Ramos (cell line): ENCODE results near the gene RBM23.

Experiments used
- in situ Hi-C: fragments of 300-500 bp; cut with MboI; formaldehyde crosslinking; loops from one replicate; pipeline ENCODE4 v1.14.3; 2022; ENCODE audit warnings: low sequenced_read_pairs; ENCODE audit not compliant: unreplicated experiment

RBM23 gene

DNA sequence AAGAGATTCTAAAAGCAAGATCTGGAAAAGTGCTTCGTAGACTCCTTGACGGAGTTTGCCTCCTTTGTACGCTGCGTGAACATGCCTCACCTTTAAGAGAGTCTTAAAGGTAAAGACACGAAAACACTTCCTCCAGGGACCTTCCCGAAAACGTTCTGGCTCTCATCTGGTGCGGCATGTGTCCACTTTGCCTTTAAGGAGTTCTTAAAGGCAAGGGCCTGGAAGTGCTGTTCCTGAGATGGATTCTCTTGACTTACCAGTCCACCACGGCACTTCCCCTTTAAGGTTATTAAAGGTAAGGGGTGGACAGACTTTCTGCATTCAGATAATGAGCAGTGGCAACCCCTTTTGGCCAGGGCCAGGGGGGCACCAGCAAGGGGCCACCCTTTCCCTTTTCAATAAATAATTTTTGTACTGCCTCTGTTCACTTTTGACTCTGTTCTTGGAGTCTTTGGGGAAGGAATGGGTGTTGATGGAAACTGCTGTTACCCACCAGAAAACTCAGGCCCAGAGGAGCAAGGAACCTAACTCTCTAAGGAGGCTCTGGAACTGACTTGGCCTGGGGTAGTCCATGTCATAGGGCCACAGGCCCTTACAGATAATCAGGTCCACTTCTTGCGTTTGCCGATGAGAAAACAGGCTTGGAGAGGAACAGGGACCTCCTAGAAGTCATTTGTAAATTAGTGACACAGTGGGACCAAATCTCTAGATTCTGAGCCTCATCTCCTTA is 31.5 kb downstream of the RBM23 start:
- in situ Hi-C loops: no loop called here

DNA sequence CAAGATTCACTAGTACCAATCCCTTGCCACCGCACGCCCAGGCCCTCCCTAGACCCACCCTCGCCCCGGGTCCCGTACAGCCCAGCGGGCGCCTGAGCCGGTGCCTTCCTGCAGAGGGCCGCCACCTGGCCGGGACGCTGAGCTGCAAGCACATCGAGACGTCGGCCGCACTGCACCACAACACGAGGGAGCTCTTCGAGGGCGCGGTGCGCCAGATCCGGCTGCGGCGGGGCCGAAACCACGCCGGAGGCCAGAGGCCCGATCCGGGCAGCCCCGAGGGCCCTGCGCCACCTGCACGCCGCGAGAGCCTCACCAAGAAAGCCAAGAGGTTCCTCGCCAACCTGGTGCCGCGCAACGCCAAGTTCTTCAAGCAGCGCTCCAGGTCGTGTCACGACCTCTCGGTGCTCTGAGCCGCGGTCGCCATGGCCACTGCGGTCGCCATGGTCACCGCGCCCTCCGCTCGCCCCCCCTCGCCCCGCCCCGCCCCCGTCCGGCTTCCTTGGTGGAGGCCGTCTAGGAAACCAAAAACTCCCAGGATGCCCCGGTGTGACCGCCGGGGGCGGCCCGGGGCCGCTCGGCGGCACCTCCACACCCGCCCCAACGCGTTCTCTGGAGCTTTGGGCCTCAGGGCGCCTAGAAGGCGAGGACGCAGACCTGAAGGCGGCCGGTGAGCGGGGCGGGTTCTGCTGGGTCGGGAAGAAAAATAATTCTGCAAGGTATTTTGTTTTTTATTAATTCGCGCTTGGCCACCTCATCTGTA is 32.3 kb downstream of the RBM23 start:
- in situ Hi-C loops: no loop called here

DNA sequence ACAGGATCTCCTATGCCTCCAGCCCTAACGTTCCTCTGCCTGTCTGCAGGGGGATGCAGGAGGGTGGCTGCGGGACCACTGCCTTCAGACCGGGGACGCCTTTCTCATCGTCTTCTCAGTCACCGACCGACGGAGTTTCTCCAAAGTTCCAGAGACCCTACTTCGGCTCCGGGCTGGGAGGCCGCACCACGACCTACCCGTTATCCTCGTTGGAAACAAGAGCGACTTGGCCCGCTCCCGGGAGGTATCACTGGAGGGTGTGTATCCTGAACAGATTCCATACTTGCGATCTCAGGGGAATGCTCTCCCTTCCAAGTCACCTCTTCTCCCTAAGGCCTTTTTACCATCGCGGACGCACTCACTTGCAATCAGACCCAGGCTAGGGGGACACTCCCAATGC is 33.0 kb downstream of the RBM23 start:
- in situ Hi-C loops: no loop called here

DNA sequence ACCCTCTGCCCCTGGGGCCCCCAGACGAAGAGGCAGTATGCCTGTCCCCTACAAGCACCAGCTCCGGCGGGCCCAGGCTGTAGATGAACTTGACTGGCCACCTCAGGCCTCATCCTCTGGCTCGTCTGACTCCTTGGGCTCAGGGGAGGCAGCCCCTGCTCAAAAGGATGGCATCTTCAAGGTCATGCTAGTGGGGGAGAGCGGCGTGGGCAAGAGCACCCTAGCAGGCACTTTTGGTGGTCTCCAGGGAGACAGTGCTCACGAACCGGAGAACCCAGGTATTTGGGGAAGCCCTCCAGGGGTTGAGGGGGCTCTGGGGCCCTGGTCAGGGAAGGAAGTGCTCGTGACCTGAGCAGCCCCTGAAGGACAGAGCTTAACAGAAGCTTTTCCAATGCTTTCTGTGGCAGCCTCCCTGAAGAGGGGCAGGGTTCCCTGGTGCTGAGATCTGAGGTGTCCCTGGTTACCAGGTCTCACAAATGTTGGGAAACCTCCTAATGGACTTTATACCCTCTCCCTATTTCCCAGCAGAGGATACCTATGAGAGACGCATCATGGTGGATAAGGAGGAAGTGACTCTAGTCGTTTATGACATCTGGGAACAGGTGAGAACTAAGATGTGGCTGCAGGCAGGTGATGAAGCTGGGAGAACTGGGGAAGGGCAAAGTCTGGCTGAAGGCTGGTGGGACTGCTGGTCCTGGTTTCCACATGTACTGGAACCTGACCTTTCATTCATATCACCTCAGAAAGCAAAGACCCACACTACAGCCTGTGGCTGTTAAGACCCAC is 34.0 kb downstream of the RBM23 start:
- in situ Hi-C loops: no loop called here

DNA sequence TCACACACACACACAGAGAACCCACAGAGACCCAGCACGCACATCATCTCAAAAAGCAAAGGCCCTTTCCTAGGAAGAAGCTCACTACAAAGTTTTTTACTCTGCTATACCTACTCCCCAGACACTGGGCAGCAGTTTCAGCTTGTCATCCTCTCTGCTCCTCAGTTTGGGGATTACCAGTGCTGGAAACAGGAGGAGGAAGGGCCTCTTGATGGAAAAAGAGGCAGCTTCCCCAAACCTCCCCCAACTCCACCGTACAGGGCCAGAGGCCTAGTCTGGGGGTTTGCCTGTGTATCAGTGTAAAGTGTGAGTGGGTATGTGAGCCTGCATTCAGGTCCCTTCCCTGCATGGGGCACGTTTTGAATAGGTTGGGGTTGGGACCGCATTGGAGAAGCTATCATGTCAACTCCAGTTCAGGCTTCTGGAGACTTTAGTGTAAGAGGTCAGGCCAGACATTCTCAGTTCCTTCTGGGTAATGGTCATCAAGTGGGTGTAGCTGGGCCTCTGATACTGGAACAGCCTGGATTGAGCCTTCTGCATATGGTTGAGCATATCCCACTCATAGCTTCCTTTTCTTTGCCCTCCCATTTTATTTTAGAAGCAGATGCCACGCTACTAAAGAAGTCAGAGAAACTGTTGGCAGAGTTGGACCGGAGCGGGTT is 34.7 kb downstream of the RBM23 start:
- in situ Hi-C loops: no loop called here

DNA sequence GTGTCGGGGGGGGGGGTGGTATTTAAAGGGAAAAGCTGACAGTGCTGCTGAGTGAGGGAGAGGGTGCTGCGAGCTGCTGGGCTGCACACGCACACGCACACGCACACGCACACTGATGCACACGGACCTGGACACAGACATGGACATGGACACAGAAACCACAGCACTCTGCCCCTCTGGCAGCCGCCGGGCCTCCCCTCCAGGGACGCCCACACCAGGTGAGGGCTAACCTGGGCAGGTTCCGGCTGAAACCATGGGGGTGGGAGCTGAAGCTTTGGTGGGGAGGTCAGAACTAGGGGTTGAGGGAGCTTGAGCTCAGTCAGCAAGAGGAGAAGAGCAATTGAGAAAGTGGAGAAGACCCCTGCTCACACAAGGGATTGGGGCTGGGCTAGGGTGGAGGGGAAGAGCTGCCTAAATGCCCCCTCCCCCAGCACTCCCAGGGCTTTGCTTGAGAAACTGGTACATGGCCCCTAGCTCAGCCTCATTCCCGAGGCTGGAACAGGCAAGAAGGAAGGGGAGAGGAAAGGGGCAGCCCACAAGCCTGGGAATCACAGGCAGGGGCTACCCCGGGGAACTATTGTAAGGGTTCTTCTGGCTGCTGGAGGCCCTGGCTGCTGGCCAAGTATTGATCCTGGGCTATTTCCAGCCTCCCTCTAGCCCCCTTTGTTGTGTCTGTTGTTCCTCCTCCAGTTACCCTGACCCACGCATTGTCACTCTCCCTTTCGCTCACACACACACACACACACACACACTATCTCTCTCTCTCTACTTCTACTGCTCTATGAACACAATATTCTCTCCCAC is 35.6 kb downstream of the RBM23 start, which contains the start of gene REM2:
Gene REM2, plus strand, starts transcription at position 50 of the 804 bp plus-strand sequence. Its CDS starts 66 bp downstream, at position 116.
- in situ Hi-C loops: no loop called here

DNA sequence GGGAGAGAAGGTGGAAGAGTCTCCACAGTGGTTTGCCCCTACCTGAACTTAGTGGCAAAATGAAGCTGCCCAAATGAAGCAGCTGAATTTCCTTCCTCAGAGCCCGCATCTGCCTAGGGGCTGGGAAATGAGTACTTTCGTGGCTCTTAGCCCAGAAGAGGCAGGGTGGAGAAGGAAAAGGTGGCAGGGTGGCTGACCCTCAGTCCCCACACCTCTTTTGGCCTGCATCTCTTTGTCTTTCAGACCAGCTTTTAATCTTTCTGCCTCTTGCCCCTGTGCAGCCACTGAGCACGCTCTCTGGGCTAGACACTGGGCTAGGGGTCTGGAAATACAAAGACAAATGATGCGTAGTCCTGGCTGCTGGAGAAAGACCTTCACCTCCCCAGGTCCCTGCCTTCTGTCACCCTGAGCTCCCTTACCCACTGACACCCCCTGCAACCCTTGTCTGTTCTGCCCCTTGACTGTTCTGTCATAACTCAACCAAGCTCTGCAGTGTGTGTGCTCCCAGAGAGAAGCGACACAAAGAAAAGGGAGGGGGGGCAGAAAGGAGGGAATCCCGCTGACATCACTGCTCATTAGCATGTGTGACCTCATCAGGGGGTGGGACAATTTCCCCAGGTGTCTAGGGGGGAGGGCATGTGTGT is 36.3 kb downstream of the RBM23 start:
- in situ Hi-C loops: no loop called here

DNA sequence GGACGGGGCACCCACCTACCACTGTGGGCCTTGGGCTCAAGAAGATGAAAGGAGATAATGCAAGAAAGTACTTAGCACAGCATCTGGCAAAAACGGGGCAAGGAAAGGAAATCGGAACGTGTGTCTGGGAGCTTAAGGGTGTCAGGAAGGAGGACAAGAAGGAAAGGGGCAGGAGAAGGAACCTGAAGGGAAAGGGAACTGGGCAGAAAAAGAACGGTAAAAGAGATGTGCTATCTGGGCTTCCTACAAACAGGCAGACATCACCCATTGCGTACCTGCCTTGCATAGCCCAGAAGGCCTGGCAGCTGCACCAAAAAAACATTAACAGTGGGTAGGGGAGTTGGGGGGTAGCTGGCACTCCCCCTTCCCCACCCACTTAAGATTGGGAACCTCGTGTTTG is 36.9 kb downstream of the RBM23 start:
- in situ Hi-C loops: no loop called here

DNA sequence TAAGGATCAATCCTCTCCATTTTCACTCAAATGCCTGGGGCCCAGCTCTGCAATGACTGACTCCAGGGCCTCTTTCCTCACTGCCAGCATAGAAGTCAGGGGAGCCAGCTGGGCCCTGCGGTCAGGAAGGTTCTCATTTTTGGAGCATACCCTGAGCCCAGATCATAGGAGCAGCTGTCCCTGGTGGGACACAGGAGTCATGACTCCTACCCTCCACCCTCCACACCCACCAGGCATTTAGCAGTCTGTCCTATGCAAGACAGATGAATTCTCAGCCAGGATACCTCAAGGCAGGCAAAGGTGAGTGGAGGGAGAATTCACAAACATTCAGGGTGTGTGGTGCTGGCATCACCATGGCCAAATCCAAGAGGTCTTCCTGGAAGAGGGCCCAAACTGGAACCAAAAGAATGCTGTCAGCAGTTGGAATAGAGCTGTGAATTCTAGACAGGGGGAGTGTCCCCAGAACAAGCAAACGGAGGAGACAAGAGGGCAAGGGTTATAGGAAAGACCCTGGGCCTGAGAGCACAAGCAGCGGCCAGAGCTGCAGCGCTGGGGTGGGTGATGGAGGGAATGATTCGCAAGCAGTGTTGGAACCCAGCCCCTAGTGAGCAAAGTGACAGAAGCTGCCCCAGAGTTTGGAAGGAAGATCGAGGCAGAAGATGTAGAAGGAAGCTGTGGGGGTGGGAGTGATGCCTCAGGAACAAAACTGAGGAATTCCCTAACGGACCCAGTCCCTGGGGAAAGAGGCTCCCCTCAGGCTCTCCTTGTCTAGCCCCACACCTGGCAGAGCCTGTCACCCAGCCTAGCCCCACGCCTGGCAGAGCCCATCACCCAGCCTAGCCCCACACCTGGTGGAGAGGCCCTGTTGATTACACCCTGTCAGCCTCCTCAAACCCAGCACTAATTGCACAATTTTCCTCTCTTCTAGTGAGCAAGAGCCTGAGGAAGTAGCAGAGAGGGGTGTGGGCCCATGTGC is 40.4 kb downstream of the RBM23 start:
- in situ Hi-C loops: no loop called here

DNA sequence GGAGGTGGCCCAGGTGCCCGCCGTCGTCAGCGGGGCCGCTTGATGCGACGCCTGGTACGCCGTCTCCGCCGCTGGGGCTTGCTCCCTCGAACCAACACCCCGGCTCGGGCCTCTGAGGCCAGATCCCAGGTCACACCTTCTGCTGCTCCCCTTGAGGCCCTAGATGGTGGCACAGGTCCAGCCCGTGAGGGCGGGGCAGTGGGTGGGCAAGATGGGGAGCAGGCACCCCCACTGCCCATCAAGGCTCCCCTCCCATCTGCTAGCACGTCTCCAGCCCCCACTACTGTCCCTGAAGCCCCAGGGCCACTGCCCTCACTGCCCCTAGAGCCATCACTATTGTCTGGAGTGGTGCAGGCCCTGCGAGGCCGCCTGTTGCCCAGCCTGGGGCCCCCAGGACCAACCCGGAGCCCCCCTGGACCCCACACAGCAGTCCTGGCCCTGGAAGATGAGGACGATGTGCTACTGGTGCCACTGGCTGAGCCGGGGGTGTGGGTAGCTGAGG is 41.9 kb downstream of the RBM23 start:
- in situ Hi-C loops: no loop called here

DNA sequence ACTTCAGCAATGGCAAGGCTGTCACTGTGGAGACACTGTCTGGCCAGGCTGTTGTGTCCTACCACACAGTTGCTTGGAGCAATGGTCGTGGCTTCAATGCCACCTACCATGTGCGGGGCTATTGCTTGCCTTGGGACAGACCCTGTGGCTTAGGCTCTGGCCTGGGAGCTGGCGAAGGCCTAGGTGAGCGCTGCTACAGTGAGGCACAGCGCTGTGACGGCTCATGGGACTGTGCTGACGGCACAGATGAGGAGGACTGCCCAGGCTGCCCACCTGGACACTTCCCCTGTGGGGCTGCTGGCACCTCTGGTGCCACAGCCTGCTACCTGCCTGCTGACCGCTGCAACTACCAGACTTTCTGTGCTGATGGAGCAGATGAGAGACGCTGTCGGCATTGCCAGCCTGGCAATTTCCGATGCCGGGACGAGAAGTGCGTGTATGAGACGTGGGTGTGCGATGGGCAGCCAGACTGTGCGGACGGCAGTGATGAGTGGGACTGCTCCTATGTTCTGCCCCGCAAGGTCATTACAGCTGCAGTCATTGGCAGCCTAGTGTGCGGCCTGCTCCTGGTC is 43.1 kb downstream of the RBM23 start:
- in situ Hi-C loops: no loop called here

DNA sequence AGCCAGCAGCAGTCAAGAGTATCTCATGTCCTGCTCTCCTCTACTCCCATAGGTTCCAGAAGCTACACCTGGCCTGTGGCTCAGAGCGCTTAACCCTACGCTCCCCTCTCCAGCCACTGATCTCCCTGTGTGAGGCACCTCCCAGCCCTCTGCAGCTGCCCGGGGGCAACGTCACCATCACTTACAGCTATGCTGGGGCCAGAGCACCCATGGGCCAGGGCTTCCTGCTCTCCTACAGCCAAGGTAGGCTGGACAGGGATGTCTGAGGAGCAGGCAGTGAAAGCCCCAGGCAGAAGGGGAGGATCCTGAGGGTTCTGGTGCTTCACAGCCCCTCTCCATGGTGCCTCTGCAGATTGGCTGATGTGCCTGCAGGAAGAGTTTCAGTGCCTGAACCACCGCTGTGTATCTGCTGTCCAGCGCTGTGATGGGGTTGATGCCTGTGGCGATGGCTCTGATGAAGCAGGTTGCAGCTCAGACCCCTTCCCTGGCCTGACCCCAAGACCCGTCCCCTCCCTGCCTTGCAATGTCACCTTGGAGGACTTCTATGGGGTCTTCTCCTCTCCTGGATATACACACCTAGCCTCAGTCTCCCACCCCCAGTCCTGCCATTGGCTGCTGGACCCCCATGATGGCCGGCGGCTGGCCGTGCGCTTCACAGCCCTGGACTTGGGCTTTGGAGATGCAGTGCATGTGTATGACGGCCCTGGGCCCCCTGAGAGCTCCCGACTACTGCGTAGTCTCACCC is 43.8 kb downstream of the RBM23 start:
- in situ Hi-C loops: no loop called here

DNA sequence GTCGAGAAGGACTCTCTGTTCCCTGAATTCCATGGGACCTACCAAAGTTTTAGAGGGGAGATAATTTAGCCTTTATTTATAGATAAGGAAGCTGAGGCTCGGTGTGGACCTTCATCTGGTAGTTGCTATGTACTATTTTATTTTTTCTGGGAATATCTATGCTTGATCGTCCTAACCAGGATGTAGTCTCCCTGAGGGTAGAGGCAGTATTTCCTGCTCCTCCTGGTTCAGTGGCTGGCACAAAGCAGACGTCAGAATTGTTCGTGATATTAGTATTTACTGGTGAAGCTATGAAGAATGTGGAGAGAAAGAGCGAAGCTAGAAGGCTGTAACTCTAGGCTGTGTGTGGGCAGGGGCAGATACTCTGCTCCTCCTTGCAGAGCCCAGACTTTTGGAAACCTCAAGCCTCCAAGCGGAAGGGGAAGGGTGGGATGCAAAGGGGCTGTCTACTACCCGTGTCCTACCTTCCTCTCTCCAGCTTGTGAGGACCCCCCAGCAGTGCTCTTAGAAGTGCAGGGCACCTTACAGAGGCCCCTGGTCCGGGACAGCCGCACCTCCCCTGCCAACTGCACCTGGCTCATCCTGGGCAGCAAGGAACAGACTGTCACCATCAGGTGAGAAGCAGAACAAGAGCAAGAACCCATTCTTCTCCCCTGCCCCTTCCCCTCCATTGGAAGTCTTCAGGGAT is 46.0 kb downstream of the RBM23 start:
- in situ Hi-C loops: no loop called here

DNA sequence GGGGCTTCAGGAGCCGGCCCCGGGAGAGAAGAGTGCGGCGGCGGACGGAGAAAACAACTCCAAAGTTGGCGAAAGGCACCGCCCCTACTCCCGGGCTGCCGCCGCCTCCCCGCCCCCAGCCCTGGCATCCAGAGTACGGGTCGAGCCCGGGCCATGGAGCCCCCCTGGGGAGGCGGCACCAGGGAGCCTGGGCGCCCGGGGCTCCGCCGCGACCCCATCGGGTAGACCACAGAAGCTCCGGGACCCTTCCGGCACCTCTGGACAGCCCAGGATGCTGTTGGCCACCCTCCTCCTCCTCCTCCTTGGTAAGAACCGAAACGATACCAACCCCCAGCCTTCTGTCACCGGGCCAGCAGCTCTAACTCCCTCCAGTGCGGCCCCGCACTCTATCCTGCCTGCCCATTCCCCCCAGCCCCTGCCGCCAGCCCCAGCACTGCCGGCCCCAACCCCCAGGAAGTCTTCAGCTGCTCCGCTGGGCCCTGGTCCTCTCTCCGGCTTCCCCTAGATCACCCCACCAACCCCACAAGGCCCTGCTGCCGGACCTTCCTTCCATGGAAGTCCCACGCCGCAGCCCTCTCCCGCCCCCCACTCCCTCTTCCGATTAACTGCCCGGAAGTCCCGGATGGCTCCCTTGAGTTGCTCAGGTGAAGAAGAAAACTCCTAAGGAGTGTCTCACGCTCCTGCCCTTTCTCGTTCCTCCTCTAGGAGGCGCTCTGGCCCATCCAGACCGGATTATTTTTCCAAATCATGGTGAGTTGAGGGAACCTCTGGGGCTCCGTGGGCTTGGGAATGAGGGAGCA is 46.7 kb downstream of the RBM23 start:
- in situ Hi-C loops: no loop called here

DNA sequence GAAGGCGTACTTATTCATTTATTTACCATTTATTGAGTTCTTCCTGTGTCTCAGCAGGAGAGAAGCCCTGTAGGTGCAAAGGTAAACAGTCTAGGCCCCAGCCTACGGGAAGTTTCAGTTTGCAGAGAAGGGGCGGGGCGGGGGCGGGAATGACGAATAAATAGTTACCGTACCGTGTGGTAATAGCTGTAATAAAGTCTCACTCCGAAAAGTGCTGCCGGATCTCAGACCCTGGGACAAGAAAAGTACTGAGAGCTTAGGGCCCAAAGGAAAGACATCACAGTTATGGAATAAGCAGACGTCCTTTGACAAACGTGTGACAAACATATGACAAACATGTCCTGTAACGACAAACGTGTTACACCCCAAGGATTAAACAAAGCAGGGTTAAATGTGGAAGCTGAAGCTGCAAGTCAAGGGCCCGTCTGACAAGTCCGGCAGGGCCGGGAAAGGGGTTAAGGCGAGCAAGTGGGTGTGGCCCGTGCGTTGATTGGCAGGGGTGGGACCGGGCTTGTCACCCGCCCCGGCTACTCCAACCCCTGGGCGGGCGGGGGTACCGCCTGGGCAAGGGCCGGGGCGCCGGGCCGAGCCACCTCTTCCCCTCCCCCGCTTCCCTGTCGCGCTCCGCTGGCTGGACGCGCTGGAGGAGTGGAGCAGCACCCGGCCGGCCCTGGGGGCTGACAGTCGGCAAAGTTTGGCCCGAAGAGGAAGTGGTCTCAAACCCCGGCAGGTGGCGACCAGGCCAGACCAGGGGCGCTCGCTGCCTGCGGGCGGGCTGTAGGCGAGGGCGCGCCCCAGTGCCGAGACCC is 47.5 kb downstream of the RBM23 start, which contains the start of gene LRP10:
Gene LRP10, plus strand, starts transcription at position 517 of the 809 bp plus-strand sequence. CDS start 564 bp downstream, outside the sequence.
- in situ Hi-C loops: no loop called here
